ENCODE data around the gene CCNB2.

GRCh38 chr15:59168536-59168935 is 63.6 kb downstream of the CCNB2 start:
- TF ChIP-seq CTCF (conservative IDR thresholded peaks at IDR 0.05), result no peak
- no peak for TF ChIP-seq ZFX (IDR thresholded peaks at IDR 0.05)
